ENCODE results near the gene SNTG2.
"Not testable (repeated sequence)": the region's sequence is repeated elsewhere in the genome, so short reads cannot be mapped to it uniquely, and the experiment has no call there.

The SNTG2 gene

DNA sequence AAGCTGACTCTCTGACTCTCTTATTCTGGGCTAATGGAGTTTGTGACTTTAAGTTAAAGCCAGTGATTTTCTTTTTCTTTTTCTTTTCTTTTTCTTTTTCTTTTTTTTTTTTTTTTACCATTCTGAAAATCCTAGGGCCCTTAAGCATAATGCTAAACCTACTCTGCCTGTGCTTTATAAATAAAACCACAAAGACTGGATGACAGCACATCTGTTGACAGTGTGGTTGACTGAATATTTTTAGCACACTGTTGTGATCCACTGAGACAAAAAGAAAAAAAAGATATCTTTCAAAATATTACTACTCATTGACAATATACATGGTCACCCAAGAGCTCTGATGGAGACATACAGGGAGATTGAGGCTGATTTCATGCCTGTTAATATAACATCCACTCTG lies 121.6 kb downstream of the SNTG2 start:
- Histone ChIP-seq H3K4me1 (ENCODE audit: control insufficient read depth, insufficient read depth, low read length) (no peaks in the 10 kb centered on the region), H3K36me3 (ENCODE audit: control insufficient read depth, insufficient read depth, low read length) (no peaks in the 10 kb centered on the region), H3K9me3 (ENCODE audit: control insufficient read depth, low read length) (no peaks in the 10 kb centered on the region), H3K27me3 (ENCODE audit: control insufficient read depth, insufficient read depth, low read length) (no peaks in the 10 kb centered on the region), H3K9ac (ENCODE audit: low read length) (no peak overlapping the region), H3K4me3 (ENCODE audit: low read length) (no peak overlapping the region)

DNA sequence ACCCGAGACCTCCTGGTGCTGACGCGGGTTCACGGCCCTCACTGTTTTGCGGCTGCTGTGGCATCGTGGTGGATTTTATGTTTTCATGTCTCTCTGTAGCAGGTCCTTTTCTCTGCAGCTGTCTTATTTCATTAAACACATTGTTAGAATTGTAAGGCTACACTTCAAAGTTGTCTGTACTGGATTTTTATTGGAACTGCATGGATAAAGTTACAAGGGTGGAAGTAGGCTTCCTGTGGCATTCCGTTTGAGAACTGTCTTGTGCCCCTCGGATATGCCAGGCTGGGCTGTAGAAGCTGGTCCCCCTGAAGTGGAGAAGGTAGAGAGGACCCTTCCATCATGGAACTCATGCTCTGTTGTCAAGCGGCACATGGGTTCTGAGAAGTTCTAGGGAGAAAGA lies 127.3 kb downstream of the SNTG2 start:
- Histone ChIP-seq H3K4me1 (ENCODE audit: control insufficient read depth, insufficient read depth, low read length) (no peaks in the 10 kb centered on the region), H3K27me3 (ENCODE audit: control insufficient read depth, insufficient read depth, low read length) (no peaks in the 10 kb centered on the region), H3K9me3 (ENCODE audit: control insufficient read depth, low read length) (no peaks in the 10 kb centered on the region), H3K4me3 (ENCODE audit: low read length) (no peak overlapping the region), H3K36me3 (ENCODE audit: control insufficient read depth, insufficient read depth, low read length) (no peaks in the 10 kb centered on the region), H3K9ac (ENCODE audit: low read length) (no peak overlapping the region)

DNA sequence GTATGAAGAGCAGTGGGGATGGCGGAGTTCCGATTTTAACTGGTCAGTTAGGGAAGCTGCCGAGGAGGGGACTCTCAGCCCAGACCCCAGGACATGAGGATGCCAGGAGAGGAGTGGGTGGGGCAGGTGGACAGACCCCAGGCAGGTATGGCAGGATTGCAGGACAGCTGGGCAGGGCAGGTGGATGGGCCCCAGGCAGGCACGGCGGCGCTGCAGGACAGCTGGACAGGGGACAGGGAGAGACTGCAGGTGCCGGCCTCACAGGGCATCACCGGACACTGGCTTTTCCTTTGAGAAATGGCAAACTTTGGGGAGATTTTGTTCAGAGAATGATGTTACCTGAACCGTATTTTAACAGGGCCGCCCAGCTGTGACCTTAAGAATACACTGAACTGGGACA lies 127.7 kb downstream of the SNTG2 start:
- Histone ChIP-seq H3K9ac (ENCODE audit: low read length) (no peak overlapping the region), H3K27me3 (ENCODE audit: control insufficient read depth, insufficient read depth, low read length) (no peaks in the 10 kb centered on the region), H3K9me3 (ENCODE audit: control insufficient read depth, low read length) (no peaks in the 10 kb centered on the region), H3K4me1 (ENCODE audit: control insufficient read depth, insufficient read depth, low read length) (no peaks in the 10 kb centered on the region), H3K4me3 (ENCODE audit: low read length) (no peak overlapping the region), H3K36me3 (ENCODE audit: control insufficient read depth, insufficient read depth, low read length) (no peaks in the 10 kb centered on the region)

DNA sequence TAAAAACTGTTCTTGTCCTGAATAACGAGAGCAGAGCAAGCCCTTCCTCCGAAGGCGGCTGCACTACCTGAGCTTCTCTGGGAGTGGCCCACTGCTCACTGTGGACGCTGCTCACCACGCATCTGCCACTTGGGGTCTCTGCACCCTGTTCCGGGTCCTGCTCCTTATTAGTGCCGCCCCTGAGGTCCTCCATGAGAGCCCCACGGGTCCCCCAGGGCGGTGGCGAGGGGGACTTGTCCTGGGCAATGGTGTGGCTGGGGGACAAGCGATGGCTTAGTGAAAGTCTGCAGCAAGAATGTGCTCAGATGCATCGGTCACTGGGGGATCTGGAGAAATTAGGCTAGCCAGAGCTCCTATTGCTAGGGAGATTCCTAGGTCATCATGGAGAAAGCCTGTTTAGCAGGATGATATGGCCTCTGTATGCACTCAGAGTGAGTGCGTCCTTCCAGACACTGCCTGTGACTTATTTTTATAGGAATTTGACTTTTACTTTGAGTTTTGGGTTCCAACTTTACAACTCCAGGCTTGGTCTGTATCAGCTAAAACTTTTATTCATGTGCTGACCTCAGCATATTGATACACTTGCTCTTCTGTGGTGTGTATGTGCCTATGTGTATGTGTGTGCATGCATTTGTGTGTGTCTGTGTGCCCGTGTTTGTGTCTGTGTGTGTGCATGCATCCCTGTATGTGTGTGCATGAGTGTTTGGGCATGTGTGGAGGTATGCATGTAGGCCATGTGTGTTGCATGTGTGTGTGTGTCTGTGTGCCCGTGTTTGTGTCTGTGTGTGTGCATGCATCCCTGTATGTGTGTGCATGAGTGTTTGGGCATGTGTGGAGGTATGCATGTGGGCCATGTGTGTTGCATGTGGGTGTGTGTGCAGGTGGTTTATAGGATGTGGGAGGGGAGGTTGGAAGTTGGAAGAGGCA lies 129.5 kb downstream of the SNTG2 start:
- Histone ChIP-seq H3K9ac (ENCODE audit: low read length) (no peak overlapping the region), H3K9me3 (ENCODE audit: control insufficient read depth, low read length) (no peaks in the 10 kb centered on the region), H3K4me1 (ENCODE audit: control insufficient read depth, insufficient read depth, low read length) (no peaks in the 10 kb centered on the region), H3K4me3 (ENCODE audit: low read length) (no peak overlapping the region), H3K36me3 (ENCODE audit: control insufficient read depth, insufficient read depth, low read length) (no peaks in the 10 kb centered on the region), H3K27me3 (ENCODE audit: control insufficient read depth, insufficient read depth, low read length) (no peaks in the 10 kb centered on the region)

DNA sequence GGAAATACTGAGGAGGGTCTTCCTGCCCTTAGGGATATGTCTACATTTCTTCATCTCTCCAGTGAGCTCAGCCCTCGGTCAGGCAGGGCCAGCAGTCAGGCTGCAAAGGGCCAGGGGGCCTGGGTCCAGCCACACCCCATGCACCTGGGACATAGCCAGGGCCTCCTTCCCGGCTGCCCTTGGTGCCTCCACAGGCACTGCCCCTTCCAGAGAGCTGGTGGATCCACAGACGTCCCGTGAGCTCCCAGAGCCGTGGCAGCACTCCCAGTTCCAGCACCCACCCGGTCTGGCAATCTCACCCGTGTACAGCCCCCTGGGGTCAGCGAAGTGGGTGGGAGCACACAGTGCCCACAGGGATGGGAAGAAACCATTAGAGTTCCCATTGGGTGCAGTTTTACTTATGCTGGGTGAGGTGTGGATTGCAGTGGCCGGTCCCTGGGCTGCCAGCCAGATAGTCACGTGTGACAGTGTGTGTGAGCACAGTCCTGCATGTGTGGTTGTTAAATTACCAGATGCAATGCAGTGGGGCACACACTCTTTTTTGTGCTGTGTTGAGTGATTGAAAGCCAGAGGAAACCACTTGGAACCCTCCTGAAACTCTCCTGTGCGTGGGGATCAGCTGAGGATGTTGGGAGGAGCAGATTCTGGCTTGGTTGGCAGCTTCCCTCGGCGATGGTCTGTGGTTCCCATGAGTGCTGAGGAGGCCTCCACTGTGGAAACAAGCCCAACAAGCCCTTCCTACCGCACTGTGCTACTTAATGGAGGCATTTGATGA lies 131.0 kb downstream of the SNTG2 start:
- Histone ChIP-seq H3K9ac (ENCODE audit: low read length) (no peak overlapping the region), H3K27me3 (ENCODE audit: control insufficient read depth, insufficient read depth, low read length) (no peaks in the 10 kb centered on the region), H3K4me1 (ENCODE audit: control insufficient read depth, insufficient read depth, low read length) (no peaks in the 10 kb centered on the region), H3K4me3 (ENCODE audit: low read length) (no peak overlapping the region), H3K9me3 (ENCODE audit: control insufficient read depth, low read length) (no peaks in the 10 kb centered on the region), H3K36me3 (ENCODE audit: control insufficient read depth, insufficient read depth, low read length) (no peaks in the 10 kb centered on the region)

DNA sequence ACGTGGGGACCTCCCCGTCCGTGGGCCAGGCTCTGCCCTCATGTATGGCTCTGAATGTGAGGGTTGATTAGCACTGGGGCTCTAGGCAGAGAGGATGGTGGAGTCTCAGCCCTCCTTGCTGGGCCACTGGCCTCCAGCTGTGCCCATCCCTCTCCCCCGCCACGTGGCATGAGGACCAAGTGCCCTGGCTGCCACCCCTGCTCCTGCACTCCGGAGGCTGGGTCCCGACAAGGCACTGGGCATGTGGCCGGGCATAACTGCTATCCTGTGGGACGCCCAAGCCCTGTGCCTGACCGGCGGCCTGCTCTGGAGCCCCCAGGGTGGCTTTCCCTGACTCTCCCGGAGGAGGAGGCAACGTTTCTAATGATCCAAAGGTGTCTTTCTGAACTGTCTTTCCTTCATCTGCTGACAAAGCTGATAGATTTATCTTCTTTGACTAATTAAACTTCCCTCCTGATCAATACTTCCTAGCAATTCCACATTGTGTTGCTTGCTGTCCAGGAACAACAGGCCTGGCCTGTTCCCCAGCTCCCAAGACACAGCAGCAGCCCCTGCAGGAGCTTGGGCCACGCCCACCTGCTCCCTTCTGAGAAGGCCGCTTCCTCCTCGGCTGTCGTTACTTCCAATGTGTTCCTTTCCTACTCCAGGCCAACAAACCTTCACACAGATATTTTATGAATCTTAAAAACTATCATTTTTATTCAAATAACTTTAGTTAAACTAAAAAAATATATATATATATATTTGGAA lies 132.0 kb downstream of the SNTG2 start:
- Histone ChIP-seq H3K9me3 (ENCODE audit: control insufficient read depth, low read length) (no peaks in the 10 kb centered on the region), H3K9ac (ENCODE audit: low read length) (no peak overlapping the region), H3K4me3 (ENCODE audit: low read length) (no peak overlapping the region), H3K27me3 (ENCODE audit: control insufficient read depth, insufficient read depth, low read length) (no peaks in the 10 kb centered on the region), H3K36me3 (ENCODE audit: control insufficient read depth, insufficient read depth, low read length) (no peaks in the 10 kb centered on the region), H3K4me1 (ENCODE audit: control insufficient read depth, insufficient read depth, low read length) (no peaks in the 10 kb centered on the region)

DNA sequence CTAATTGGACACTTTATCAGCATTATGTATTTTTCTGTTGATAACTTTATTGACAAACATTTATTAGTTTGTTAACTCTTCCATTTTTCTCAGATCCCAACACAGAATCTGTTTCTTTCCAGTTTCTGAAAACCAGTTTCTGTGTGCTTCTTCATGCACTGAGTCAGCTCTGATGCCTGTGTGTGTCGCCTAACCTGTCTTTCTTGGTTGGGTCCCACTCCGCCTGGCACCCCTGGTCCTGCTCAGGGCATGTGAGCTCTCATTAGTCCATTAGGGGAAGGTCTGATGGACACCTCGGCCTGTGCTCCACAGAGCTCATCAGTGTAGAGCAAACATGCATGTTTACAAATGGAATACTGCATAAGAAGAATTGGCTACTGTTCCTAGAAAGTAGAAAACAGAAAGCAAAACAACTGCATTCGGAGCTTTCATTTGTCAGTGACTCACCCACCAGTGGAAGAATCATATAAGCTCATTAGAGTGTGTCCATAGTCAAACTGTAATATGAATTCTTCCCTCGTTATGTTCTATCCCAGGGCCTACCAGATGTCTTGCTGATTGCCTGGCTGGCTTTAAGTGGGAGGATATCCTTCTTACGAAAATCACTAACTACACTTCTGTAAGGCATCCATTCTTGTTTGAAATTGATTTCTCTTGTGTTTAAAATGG lies 137.7 kb downstream of the SNTG2 start:
- Histone ChIP-seq H3K4me1 (ENCODE audit: control insufficient read depth, insufficient read depth, low read length) (no peaks in the 10 kb centered on the region), H3K9me3 (ENCODE audit: control insufficient read depth, low read length) (no peaks in the 10 kb centered on the region), H3K27me3 (ENCODE audit: control insufficient read depth, insufficient read depth, low read length) (no peaks in the 10 kb centered on the region), H3K36me3 (ENCODE audit: control insufficient read depth, insufficient read depth, low read length) (no peaks in the 10 kb centered on the region), H3K4me3 (ENCODE audit: low read length) (no peak overlapping the region), H3K9ac (ENCODE audit: low read length) (no peak overlapping the region)

DNA sequence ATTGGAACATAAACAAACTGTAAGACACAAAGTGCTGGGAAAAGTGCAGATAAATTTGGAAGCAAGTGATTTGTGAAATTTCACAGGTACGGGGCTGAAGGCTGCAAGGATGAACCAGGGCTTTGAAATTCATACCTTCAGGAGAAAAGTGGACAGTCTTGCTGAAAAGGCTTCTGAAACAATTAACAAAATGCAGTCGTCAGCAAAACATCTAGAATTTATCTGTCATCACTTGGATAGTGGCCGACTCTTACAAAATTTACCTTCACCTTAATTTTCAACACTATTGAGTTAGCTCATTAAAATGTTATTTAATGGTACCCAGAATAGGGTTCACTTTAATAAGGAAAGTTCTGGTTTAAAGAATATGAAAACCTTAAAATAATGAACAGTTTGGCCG lies 138.3 kb downstream of the SNTG2 start:
- Histone ChIP-seq H3K9me3 (ENCODE audit: control insufficient read depth, low read length) (no peaks in the 10 kb centered on the region), H3K27me3 (ENCODE audit: control insufficient read depth, insufficient read depth, low read length) (no peaks in the 10 kb centered on the region), H3K36me3 (ENCODE audit: control insufficient read depth, insufficient read depth, low read length) (no peaks in the 10 kb centered on the region), H3K4me1 (ENCODE audit: control insufficient read depth, insufficient read depth, low read length) (no peaks in the 10 kb centered on the region), H3K4me3 (ENCODE audit: low read length) (no peak overlapping the region), H3K9ac (ENCODE audit: low read length) (no peak overlapping the region)

DNA sequence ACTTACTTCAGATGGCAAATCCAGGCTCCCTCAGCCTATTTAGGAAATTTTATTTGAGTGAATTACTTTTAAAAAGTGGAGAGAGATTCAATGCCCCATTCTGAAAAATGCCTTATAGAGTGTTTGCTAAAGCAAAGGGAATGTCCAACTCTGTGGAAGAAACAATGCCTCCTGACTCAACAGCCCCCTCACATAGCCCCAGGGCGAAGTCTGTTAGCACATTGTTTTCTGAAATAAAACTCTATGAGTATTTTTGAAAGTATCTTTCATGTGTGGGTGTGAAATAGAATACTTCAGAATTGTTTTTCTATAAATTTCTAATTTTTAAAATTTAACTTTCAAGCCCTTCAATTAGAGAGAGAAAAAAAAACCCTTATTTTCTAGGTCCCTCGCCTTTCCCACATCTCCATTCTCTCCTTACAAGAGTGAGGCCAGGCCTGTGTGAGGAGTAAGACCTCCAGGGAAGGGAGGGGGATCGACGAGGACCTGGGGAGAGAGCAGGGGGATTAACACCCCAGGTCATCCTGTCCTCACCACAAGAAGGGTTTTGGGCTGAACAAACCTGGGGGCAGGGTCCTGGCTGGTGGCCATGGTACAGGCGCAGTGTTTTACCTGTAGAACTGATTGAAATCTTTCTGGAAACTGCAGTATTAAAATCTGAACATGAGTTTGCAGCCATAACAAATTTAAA lies 141.4 kb downstream of the SNTG2 start:
- H3K36me3 ChIP-seq (ENCODE audit: control insufficient read depth, insufficient read depth, low read length) = no peaks in the 10 kb centered on the region
- no peaks in the 10 kb centered on the region for H3K27me3 ChIP-seq (ENCODE audit: control insufficient read depth, insufficient read depth, low read length)
- no peak overlapping the region for H3K9ac ChIP-seq (ENCODE audit: low read length)
- H3K4me3 ChIP-seq (ENCODE audit: low read length) = no peak overlapping the region
- H3K4me1 ChIP-seq (ENCODE audit: control insufficient read depth, insufficient read depth, low read length) = no peaks in the 10 kb centered on the region
- H3K9me3 ChIP-seq (ENCODE audit: control insufficient read depth, low read length) = no peaks in the 10 kb centered on the region

DNA sequence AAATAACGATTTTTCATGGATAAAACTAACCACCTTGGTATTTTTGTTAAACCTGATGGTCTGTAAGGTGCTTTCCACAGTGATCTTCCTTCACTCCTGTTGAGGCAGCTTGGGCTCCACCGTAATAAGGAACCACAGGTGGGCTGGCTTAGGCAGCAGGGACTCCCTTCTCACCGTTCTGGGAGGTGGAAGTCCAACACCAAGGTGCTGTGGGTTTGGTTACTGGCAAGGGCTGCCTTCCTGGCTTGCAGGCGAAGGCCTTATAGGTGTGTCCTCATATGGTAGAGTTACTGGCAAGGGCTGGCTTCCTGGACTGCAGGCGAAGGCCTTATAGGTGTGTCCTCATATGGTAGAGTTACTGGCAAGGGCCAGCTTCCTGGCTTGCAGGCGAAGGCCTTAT lies 143.0 kb downstream of the SNTG2 start:
- H3K4me1 ChIP-seq (ENCODE audit: control insufficient read depth, insufficient read depth, low read length); H3K9me3 ChIP-seq (ENCODE audit: control insufficient read depth, low read length); H3K9ac ChIP-seq (ENCODE audit: low read length); H3K36me3 ChIP-seq (ENCODE audit: control insufficient read depth, insufficient read depth, low read length); H3K27me3 ChIP-seq (ENCODE audit: control insufficient read depth, insufficient read depth, low read length); H3K4me3 ChIP-seq (ENCODE audit: low read length): not testable (repeated sequence)

DNA sequence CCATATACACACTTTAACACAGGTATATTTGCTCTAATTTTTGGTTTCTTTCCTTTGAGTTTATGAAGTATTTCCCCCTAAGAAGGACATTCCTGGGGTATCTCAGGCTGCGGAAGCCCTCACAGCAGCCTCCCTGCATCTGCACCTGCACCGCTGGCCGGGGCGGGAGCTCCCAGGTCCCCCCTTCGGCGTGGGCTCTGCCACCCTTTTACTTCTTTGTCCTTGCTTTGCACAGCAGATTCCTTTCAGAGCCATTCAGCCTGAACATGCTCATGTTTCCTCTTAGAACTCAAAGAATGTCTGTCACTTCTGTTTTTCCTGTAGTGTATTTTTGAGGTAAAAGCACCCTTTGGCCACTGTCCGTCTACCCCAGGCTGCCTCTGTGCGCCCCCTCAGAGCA lies 146.5 kb downstream of the SNTG2 start:
- no peaks in the 10 kb centered on the region for H3K36me3 ChIP-seq (ENCODE audit: control insufficient read depth, insufficient read depth, low read length)
- H3K27me3 ChIP-seq (ENCODE audit: control insufficient read depth, insufficient read depth, low read length) = no peaks in the 10 kb centered on the region
- H3K4me3 ChIP-seq (ENCODE audit: low read length) = no peak overlapping the region
- no peak overlapping the region for H3K9ac ChIP-seq (ENCODE audit: low read length)
- H3K9me3 ChIP-seq (ENCODE audit: control insufficient read depth, low read length) = no peaks in the 10 kb centered on the region
- H3K4me1 ChIP-seq (ENCODE audit: control insufficient read depth, insufficient read depth, low read length) = no peaks in the 10 kb centered on the region

All from mucosa of stomach (tissue), 1 donor.